Measurements from ENCODE around the gene ATP8A2. TPM values are rescaled to one million over a fixed set of nuclear protein-coding genes. Genes with fewer than 3 reads are reported as not detected.

Gene ATP8A2
- total and polyA plus RNA-seq, 5 donors: 0.09 to 0.65 (median 0.22) TPM

DNA sequence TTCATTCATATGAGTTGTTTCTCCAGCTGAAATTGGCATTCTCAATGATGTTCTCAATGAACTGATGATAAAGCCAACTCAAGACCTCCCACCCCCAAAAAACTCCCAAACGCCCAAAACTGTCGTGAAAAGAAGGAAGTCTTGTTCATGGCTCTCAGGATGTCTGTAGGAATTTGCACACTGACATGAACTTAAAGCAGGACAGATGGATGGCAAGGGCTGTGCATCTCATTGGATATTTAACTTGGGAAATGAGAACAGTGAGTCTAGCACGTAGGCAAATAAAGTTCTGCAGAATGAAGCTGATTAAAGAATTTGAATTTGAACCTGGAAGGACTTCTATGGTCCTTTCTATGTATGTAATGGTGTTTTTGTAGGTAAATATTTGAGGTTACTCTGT is 374.4 kb downstream of the ATP8A2 start:
- intact Hi-C loops (cut with DNase I): no loop called here
- H3K27me3 ChIP-seq (ENCODE audit: control insufficient read depth, insufficient read depth): no peaks in the 10 kb centered on the region
- H3K27ac ChIP-seq (ENCODE audit: low read length): no peak overlapping the region
- DNase-seq (no peak), ATAC-seq (no peak)
- peaks cover 2% of the 10 kb centered on the region for H3K4me1 ChIP-seq (ENCODE audit: control insufficient read depth, insufficient read depth, low read length)
- no peaks in the 10 kb centered on the region for H3K9me3 ChIP-seq (ENCODE audit: control insufficient read depth, low read length)
- no peak overlapping the region for H3K4me3 ChIP-seq (ENCODE audit: low read length)
- WGBS: 87% methylated on average over 3 of the region's 3 CpGs

DNA sequence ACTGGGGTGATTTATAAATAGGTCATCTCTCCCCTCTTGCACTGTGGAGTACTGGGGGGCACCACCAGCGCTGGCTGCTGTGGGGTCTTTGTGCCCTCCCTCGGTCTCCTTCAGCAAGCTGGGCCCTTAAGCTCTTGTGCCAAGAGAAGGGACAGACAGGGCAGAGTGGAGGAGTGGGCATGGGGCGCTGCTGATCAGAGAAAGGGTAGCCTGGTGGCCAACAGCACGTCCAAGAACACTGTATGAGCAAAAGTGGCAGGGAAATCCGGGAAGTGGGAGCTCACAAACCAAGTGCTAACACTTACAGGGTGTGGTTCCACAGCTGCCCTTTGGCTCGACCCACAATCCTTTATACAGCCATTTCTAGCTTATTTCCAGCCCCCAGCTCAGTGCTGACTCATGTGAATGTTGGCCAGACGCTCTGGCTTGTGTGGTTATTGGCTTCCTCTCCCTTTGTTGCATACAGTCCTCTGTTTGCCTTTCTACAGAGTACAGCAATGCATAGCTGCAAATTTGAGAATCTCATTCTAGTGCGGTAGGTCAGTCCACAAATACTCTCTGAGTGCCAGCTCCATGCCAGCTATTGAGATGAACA is 381.3 kb downstream of the ATP8A2 start:
- Histone ChIP-seq H3K4me1 (ENCODE audit: control insufficient read depth, insufficient read depth, low read length) (no peaks in the 10 kb centered on the region), H3K4me3 (ENCODE audit: low read length) (no peak overlapping the region), H3K27ac (ENCODE audit: low read length) (no peak overlapping the region), H3K9me3 (ENCODE audit: control insufficient read depth, low read length) (no peaks in the 10 kb centered on the region), H3K27me3 (ENCODE audit: control insufficient read depth, insufficient read depth) (no peaks in the 10 kb centered on the region)
- DNase-seq (peak; percentile 77 to 87 (median 79)), ATAC-seq (peak; percentile 98 to 99)
- intact Hi-C loops (cut with DNase I): no loop called here
- 46% methylated on average over 8 of the region's 8 CpGs for whole genome bisulfite sequencing

DNA sequence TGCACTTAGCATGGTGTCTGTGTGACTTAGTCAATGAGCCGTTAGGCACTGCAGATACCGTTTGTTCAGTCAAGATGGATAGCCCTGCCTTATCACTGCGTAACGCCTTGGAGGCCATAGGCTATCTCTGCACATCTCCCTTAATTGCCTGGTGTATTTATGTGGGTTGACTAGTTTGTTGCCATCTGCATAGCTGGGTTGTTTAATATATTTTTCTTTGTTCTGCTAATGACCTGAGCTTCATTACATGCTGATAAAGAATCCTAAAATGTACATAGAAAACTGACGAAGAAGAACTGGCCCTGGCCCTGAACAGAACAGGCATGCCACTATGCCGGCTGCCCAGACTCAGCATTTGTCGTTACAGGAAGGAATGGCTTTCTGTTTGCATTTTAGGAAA is 382.2 kb downstream of the ATP8A2 start:
- Histone ChIP-seq H3K27ac (ENCODE audit: low read length) (no peak overlapping the region), H3K4me1 (ENCODE audit: control insufficient read depth, insufficient read depth, low read length) (no peaks in the 10 kb centered on the region), H3K27me3 (ENCODE audit: control insufficient read depth, insufficient read depth) (no peaks in the 10 kb centered on the region), H3K9me3 (ENCODE audit: control insufficient read depth, low read length) (no peaks in the 10 kb centered on the region), H3K4me3 (ENCODE audit: low read length) (no peak overlapping the region)
- intact Hi-C loops (cut with DNase I): no loop called here
- no peak for DNase-seq
- WGBS: 73% methylated on average over 7 of the region's 7 CpGs
- ATAC-seq: no peak

DNA sequence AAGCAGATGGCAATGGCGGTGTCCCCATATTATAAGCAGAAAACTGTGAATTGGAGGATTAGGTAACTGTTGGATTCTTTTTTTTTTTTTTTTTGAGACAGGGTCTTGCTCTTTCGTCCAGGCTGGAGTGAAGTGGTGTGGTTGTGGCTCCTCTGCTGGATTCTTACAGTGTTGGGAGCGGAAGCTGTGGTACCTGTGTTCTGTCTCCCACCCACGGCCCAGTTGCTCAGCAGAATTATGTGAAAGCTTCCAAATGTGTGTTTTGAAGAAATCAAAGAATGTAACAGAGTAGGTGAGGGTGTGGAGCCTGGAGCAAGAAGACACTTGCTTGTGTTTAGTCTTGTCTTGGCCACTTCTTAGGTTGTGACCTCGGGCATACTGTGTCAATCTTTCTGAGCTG is 384.5 kb downstream of the ATP8A2 start:
- intact Hi-C loops (cut with DNase I): no loop called here

DNA sequence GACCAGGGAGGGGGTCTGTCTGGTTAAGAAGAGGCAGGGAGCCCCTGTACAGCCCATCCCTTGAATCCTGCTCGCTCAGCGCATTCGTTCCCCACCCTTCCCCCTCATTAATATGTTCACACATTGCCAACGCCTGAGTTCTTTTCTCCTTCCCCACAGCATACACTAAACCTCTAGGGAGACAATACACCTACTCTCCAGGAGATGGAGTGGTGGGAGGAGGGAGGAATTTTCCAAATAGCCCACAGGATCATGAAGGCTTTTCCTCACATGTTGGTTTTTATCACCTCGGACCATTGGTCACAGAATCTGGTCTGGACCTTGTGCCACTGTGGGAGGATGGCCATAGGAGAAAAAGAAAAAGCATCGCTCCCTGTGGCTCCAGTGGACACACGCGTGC is 385.1 kb downstream of the ATP8A2 start:
- Histone ChIP-seq H3K27ac (ENCODE audit: low read length) (no peak overlapping the region), H3K4me3 (ENCODE audit: low read length) (no peak overlapping the region), H3K9me3 (ENCODE audit: control insufficient read depth, low read length) (no peaks in the 10 kb centered on the region), H3K4me1 (ENCODE audit: control insufficient read depth, insufficient read depth, low read length) (no peaks in the 10 kb centered on the region), H3K27me3 (ENCODE audit: control insufficient read depth, insufficient read depth) (no peaks in the 10 kb centered on the region)
- ATAC-seq (no peak), DNase-seq (no peak)
- 86% methylated on average over 8 of the region's 8 CpGs for WGBS
- intact Hi-C loops (cut with DNase I): no loop called here

More for the DNA sequence above, 384.5 kb downstream of the ATP8A2 start:
- DNase-seq: no peak
- H3K27ac ChIP-seq (ENCODE audit: low read length): no peak overlapping the region
- no peaks in the 10 kb centered on the region for H3K27me3 ChIP-seq (ENCODE audit: control insufficient read depth, insufficient read depth)
- H3K4me3 ChIP-seq (ENCODE audit: low read length): no peak overlapping the region
- no peak for ATAC-seq
- no peaks in the 10 kb centered on the region for H3K4me1 ChIP-seq (ENCODE audit: control insufficient read depth, insufficient read depth, low read length)
- H3K9me3 ChIP-seq (ENCODE audit: control insufficient read depth, low read length): no peaks in the 10 kb centered on the region
- WGBS: 91% methylated on average over 5 of the region's 5 CpGs

DNA sequence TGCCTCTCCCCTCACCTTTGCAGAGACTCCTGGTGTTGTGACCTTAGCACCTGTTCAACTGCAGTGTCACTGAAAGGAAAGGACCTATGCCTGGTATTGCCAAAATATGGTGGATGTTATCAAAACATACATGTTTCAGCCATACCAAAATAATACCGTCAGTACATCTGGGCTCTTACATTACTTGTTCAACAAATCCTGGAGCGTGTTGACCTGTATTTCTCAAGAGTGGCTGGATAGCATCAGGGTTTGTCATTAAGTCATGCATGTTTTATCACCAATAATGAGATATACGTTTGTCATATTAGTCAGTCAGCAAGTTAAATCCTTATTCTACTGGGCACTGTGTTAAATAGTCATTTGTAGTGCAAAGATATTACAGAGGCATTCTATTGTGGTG is 389.3 kb downstream of the ATP8A2 start:
- WGBS: 85% methylated on average over 3 of the region's 3 CpGs
- H3K9me3 ChIP-seq (ENCODE audit: control insufficient read depth, low read length): no peaks in the 10 kb centered on the region
- no peak for ATAC-seq
- H3K4me1 ChIP-seq (ENCODE audit: control insufficient read depth, insufficient read depth, low read length): no peaks in the 10 kb centered on the region
- no peaks in the 10 kb centered on the region for H3K27me3 ChIP-seq (ENCODE audit: control insufficient read depth, insufficient read depth)
- intact Hi-C loops (cut with DNase I): no loop called here
- H3K4me3 ChIP-seq (ENCODE audit: low read length): no peak overlapping the region
- DNase-seq: no peak
- no peak overlapping the region for H3K27ac ChIP-seq (ENCODE audit: low read length)

DNA sequence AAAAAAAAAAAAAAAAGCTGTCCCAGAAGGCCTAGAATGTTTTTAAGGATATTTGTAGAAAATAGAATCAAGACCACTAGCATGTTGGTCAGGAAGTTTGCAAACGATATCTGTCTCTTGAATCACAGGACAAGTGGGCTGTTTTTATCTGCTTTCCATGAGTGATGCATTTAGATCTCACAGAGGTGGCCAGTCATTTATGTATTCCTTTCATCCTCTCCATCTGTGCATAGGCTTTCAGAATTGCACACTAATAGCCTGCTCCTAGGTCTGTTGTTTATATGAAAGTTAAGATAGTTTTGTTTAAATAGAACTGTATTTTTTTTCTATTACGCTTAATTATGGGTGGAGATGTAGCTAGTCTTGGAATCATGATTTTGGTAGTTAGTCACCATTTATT is 390.5 kb downstream of the ATP8A2 start:
- Histone ChIP-seq H3K9me3 (ENCODE audit: control insufficient read depth, low read length) (no peaks in the 10 kb centered on the region), H3K4me1 (ENCODE audit: control insufficient read depth, insufficient read depth, low read length) (no peaks in the 10 kb centered on the region), H3K27ac (ENCODE audit: low read length) (no peak overlapping the region), H3K27me3 (ENCODE audit: control insufficient read depth, insufficient read depth) (no peaks in the 10 kb centered on the region), H3K4me3 (ENCODE audit: low read length) (no peak overlapping the region)
- 64% methylated on average over 2 of the region's 2 CpGs for WGBS
- intact Hi-C loops (cut with DNase I): no loop called here
- DNase-seq (no peak), ATAC-seq (no peak)

DNA sequence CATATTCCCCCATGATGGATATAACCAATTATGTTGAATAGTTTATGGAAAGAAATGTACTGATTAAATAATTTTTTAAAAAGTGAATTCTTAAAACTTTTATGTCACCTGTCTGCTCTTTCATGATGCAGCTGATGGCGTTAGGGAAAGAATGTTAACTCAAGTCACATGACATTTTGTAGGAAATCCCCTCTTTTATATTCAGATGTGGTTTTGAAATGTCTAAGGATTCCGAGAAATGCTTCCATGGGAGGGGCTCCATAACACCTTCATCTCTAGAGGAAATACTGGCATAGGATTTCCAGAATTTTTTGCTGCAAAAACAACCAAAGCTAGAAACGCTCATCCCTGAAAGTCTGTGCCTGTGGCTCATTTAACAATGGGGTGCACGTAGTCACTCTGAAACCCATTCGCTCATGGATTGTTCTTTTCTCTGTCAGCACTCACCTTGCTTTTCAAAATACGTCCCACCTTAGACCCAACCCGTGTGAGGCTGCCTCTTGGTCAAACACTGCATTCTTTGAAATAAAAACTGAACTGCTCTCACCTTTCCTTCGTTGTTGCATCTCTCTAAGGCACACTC is 391.1 kb downstream of the ATP8A2 start:
- Histone ChIP-seq H3K4me1 (ENCODE audit: control insufficient read depth, insufficient read depth, low read length) (no peaks in the 10 kb centered on the region), H3K9me3 (ENCODE audit: control insufficient read depth, low read length) (no peaks in the 10 kb centered on the region), H3K27ac (ENCODE audit: low read length) (no peak overlapping the region), H3K4me3 (ENCODE audit: low read length) (no peak overlapping the region), H3K27me3 (ENCODE audit: control insufficient read depth, insufficient read depth) (no peaks in the 10 kb centered on the region)
- intact Hi-C loops (cut with DNase I): no loop called here
- 65% methylated on average over 8 of the region's 8 CpGs for WGBS
- DNase-seq (no peak), ATAC-seq (no peak)

DNA sequence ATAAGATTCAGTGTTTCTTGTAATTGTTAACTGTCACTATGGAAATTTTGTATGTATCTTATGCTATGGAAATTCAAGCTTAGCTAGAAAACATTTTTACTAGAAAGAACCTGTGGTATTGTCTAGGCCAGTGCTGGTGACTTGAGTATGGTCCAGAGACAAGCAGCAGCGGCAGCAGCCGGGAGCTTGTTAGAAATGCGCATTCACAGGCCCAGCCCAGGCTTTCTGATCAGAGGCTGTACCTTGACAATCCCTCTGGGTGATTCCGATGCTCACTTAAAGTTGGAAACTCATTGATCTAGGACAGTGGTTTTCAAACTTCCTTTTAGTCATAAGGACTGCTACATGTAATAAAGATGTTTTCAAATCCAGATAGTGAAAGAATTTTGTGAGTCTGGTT is 392.6 kb downstream of the ATP8A2 start:
- Histone ChIP-seq H3K4me1 (ENCODE audit: control insufficient read depth, insufficient read depth, low read length) (no peaks in the 10 kb centered on the region), H3K9me3 (ENCODE audit: control insufficient read depth, low read length) (no peaks in the 10 kb centered on the region), H3K27me3 (ENCODE audit: control insufficient read depth, insufficient read depth) (no peaks in the 10 kb centered on the region), H3K4me3 (ENCODE audit: low read length) (no peak overlapping the region), H3K27ac (ENCODE audit: low read length) (no peak overlapping the region)
- ATAC-seq: no peak
- no peak for DNase-seq
- WGBS: 95% methylated on average over 4 of the region's 4 CpGs
- intact Hi-C loops (cut with DNase I): no loop called here

DNA sequence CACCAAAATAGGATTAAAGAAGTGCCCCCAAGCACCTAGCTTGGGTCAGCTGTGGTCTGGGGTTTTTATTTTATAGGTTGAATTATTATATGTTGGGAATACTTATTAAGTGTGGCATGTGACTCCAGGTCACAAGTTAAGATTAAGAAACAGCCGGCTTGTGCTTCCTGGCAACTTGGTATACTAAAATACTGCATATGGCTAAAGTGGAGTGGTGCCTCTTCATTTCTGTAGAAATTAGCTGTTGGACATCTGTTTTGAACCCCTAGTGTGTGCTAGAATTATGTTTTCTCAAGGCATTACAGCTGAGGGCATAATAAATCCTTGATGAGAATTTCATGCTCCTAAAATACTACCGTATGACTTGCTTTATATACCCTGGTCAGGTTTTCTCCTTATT is 393.5 kb downstream of the ATP8A2 start:
- DNase-seq: no peak
- Histone ChIP-seq H3K4me3 (ENCODE audit: low read length) (no peak overlapping the region), H3K9me3 (ENCODE audit: control insufficient read depth, low read length) (no peaks in the 10 kb centered on the region), H3K4me1 (ENCODE audit: control insufficient read depth, insufficient read depth, low read length) (no peaks in the 10 kb centered on the region), H3K27ac (ENCODE audit: low read length) (no peak overlapping the region), H3K27me3 (ENCODE audit: control insufficient read depth, insufficient read depth) (no peaks in the 10 kb centered on the region)
- ATAC-seq: no peak
- 92% methylated on average over 2 of the region's 2 CpGs for WGBS
- intact Hi-C loops (cut with DNase I): no loop called here

DNA sequence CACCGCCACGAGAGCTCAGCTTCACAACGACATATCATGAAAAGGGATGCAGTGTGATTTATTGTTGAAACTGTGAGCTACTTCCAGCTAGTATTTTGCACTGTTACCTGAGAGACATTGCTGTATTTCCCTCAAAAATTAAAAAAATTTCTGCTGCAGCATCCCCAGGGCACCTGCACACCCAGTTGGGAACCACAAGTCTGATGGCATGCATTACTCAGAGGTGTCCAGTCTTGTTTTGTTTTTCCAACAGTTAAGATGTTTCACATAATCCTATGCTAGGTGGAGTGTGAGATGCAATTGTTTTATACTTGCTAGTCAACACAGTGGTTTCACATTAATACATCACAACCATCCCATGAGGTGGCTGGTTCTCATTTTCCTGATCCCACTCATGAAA is 394.8 kb downstream of the ATP8A2 start:
- Histone ChIP-seq H3K27ac (ENCODE audit: low read length) (no peak overlapping the region), H3K4me3 (ENCODE audit: low read length) (no peak overlapping the region), H3K4me1 (ENCODE audit: control insufficient read depth, insufficient read depth, low read length) (no peaks in the 10 kb centered on the region), H3K9me3 (ENCODE audit: control insufficient read depth, low read length) (no peaks in the 10 kb centered on the region), H3K27me3 (ENCODE audit: control insufficient read depth, insufficient read depth) (no peaks in the 10 kb centered on the region)
- DNase-seq: no peak
- intact Hi-C loops (cut with DNase I): no loop called here
- no peak for ATAC-seq
- 92% methylated on average over 3 of the region's 3 CpGs for WGBS

DNA sequence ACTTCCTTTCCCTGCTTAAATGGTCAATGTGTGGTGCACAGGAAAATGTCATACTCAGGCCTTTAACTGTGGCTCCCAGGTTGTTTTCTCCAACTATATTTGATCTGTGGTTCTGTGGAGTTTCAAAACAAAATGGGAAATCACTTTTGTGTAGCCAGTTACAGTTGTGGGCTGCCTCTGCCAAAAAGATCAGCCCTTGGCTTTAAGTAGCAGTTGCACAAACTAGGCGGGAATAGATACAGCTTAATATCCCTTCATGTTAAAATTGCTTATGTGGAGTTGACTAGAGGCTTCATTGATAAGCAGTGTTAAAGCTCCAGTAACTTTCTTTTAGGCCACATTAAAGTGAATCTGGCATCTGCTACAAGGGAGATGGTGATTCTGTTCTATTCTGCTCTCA is 395.2 kb downstream of the ATP8A2 start:
- intact Hi-C loops (cut with DNase I): no loop called here

More for the DNA sequence above, 395.2 kb downstream of the ATP8A2 start:
- WGBS: 75% methylated on average over 1 of the region's 1 CpG
- H3K27ac ChIP-seq (ENCODE audit: low read length): no peak overlapping the region
- ATAC-seq (no peak), DNase-seq (no peak)
- H3K9me3 ChIP-seq (ENCODE audit: control insufficient read depth, low read length): no peaks in the 10 kb centered on the region
- no peaks in the 10 kb centered on the region for H3K4me1 ChIP-seq (ENCODE audit: control insufficient read depth, insufficient read depth, low read length)
- no peak overlapping the region for H3K4me3 ChIP-seq (ENCODE audit: low read length)
- no peaks in the 10 kb centered on the region for H3K27me3 ChIP-seq (ENCODE audit: control insufficient read depth, insufficient read depth)
